NCI-H2081 treated with DMSO at 0.1 percent for 48 hours (cell line): ENCODE data around the gene TFIP11.

ENCODE experiments used
- DNase-seq: peaks from one replicate; lab custom pipeline; 2025; lab: John Stamatoyannopoulos, UW

Gene TFIP11

GRCh38 chr22:26447584-26448329, 64.5 kb downstream of the TFIP11 start:
- DNase-seq, result no peak

- no peak for DNase-seq
These were observed 65.3 kb downstream of the TFIP11 start for GRCh38 chr22:26446808-26447515.

DNA sequence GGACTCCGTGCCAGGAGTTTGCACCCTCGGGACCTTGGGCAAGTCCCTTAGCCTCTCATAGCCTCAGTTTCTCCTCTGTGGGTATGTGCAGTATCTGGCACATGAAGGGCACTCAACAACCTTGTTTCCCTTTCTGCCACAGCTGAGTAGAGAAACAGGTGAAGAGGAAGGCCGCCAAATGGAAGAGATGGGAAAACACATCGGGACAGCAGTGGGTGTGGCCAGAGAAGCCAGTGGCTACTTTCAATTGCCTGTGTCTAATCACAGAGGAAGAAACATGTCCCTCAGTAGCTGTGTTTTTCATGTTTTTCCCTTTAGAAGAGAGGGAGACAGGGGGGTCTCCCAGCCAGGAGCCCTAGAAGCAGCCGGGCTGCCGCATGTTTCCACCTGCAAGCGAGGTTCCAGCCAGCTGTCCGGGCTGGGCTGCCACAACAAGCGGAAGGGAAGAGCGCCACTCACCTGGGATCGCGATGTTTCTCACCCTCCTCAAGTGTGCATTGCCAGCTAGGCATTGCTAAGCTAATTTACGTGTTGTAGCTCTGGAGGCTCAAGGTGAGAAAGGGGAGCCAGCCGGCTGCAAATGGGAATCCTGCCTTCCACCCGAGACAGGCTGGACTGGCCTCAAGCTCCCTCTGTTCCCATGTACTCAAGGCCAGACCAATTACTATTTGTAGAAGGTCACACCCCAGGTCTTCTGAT, 66.5 kb downstream of the TFIP11 start:
- DNase-seq, result no peak

- no peak for DNase-seq
These were observed 67.5 kb downstream of the TFIP11 start for GRCh38 chr22:26444777-26445176.

DNA sequence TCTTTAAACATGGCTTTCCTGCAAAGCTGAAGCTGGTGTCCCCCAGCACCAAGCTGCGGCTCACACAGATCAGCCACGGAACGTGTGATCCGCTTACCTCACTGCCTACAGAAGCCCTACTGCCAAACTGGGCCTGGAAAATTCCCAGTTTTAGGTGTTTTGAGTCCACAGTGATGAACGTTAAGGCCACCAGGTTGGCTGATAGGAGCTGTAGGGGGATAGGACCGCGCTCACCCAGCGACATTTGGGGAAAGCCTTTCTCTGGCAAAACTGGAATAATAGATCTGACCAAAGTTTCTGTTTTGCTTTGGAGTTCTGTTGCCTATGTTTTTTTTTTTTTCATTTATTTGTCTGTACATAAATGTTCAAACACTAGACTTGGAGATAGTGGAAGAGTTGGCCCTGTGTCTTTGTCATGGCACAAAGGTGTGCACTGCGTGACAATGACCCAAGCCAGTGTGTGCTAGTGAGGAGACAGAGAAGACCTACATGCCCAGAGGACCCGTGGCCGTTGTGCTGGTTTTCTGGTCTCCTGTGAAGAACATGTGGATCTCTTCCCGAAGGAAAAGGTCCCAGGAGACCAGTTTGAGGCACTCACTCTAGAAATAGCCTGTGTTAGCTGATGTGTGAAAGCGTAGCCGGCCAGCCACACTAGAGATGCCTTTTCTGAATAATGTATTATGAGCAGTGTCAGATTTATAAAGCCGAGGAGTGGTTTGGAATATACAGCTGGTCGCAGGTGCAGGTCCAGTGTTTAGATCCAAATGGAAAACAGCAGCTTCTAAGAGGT, 68.2 kb downstream of the TFIP11 start:
- DNase-seq, result no peak

- no peak for DNase-seq
These were observed 70.1 kb downstream of the TFIP11 start for GRCh38 chr22:26442086-26442756.
